GM10248 (cell line): ENCODE data around the gene NCOA6.

Experiments used
- CTCF ChIA-PET: fragments of 300-600 bp; sonication (Branson Sonifier 250); formaldehyde crosslinking; extraction: SDS; loops from one replicate; lab custom pipeline; 2021; ENCODE audit warnings: antibody characterized with exemption; lab: Yijun Ruan, JAX
- POLR2A ChIA-PET: fragments of 350-650 bp; sonication (Branson Sonifier 250); formaldehyde crosslinking; extraction: SDS; loops from one replicate; lab custom pipeline; 2020; ENCODE audit warnings: antibody characterized with exemption; lab: Yijun Ruan, JAX
- DNase-seq: peaks from one replicate; pipeline ENCODE4 v3.0.0; 2012; ENCODE audit errors: extremely low spot score
- TF ChIP-seq, protein P1 (sequence below): IDR thresholded peaks from 2 replicates; pipeline ENCODE4 v1.5.1; 2012; ENCODE audit warnings: mild to moderate bottlenecking, low read depth; ENCODE audit errors: extremely low read depth, missing control alignments, control extremely low read depth

Gene NCOA6

DNA sequence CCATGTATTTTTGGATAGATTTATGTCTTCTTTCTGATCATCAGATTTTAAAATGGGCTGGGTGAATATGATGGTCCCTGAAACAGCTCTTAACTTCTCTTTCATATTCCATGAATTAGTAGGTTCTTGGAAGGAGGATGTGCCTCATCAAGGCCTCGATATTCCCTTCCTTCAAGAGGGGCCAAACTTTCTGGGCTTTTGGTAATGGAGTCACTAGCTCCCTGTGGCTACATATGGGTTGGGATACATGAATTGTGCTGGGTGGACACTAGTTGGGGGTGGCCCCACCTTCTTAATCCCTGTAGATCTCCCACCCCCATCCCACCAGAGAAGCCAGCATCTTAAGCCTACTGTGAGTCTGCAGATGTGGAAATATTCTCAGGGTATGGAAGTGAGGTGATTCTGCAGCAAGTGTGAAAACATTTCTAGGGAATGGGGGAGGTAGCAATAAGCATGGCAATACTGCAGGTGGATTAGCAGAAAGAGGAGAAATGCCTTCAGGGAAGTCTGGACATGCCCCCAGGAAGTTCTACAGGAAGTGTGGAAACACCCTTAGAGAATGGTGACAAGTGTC lies 119.1 kb downstream of the NCOA6 start:
- ChIA-PET CTCF (interaction anchor here (0.9 to 6.8 kb wide), 8 partner anchors 8 to 516 kb away, joined by 3 to 56 read pairs (median 8); no protein-coding TSS in a partner anchor), POLR2A (interaction anchor here (1.6 to 2.1 kb wide), 2 partner anchors 9 to 13 kb away, joined by 4 to 9 read pairs; no protein-coding TSS in a partner anchor)
- no peak for DNase-seq
- TF ChIP-seq, protein P1, sequence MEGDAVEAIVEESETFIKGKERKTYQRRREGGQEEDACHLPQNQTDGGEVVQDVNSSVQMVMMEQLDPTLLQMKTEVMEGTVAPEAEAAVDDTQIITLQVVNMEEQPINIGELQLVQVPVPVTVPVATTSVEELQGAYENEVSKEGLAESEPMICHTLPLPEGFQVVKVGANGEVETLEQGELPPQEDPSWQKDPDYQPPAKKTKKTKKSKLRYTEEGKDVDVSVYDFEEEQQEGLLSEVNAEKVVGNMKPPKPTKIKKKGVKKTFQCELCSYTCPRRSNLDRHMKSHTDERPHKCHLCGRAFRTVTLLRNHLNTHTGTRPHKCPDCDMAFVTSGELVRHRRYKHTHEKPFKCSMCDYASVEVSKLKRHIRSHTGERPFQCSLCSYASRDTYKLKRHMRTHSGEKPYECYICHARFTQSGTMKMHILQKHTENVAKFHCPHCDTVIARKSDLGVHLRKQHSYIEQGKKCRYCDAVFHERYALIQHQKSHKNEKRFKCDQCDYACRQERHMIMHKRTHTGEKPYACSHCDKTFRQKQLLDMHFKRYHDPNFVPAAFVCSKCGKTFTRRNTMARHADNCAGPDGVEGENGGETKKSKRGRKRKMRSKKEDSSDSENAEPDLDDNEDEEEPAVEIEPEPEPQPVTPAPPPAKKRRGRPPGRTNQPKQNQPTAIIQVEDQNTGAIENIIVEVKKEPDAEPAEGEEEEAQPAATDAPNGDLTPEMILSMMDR: no peak

DNA sequence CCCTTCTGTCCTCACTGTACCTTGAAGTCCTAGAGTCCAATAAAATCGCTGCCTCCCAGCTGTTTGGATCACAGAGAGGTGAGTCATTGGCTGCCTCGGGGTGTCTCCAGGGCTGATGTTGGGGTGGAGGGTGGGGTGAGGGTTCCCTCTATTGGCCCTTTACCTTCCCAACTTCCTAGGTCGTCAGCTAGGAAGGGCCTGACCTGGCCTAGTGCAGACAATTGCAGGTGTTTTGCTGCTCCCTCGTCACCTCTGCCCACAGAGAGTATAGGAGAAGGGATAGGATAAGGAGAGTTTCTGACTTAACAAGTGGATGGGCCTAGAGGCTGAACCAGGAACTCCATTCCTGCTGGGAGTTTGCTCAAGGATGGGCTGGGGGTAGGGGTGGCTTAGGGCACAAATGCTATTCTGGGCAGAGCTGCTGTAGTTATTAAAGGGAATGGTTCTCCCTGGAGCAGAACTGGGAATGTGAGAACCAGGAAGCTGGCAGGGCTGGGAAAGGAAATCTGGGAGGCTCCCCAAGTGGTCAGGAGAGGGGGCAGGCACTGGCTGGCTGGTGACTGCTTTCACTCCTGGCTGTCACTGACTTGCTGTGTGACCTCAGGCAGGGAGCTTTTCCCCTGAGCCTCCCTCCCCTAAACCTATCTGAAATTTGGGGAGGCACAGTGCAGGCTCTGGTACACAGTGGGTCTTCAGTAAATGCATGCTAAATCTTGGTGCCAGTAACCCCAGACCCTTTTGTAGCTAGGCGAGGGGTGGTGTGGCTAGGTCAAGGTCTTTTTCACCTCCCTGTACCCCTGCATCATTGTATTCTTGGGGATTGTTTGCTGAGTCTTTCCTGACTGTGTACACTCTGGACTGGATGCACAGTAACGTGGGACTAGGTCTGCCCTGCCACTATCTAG lies 119.8 kb downstream of the NCOA6 start:
- TF ChIP-seq, protein P1: no peak
- ChIA-PET CTCF (interaction anchor here (0.9 to 6.8 kb wide), 9 partner anchors 9 to 515 kb away, joined by 3 to 56 read pairs (median 7); no protein-coding TSS in a partner anchor), POLR2A (no interaction called here)
- no peak for DNase-seq

DNA sequence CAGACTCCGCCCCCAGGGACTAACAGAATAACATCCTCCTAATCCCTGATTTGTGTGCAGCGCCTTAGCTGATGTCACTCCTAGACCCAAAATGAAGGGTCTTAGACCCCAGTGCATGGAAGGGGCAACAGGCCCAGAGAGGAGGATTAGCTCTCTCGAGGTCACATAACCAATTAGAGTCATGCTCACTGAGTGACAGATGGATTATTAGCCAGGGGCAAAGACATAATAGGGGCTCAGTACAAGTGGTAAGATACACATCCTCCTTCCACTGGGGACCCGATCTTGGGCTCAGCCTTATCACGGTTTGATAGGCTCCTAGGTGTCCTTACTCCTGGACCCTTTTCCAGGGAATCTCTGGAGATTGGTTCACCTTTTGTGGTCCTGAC lies 120.4 kb downstream of the NCOA6 start:
- TF ChIP-seq, protein P1: no peak
- POLR2A ChIA-PET: no interaction called here
- CTCF ChIA-PET: interaction anchor here (1.0 to 1.6 kb wide), 2 partner anchors 10 to 392 kb away, joined by 4 to 9 read pairs; no protein-coding TSS in a partner anchor
- no peak for DNase-seq

DNA sequence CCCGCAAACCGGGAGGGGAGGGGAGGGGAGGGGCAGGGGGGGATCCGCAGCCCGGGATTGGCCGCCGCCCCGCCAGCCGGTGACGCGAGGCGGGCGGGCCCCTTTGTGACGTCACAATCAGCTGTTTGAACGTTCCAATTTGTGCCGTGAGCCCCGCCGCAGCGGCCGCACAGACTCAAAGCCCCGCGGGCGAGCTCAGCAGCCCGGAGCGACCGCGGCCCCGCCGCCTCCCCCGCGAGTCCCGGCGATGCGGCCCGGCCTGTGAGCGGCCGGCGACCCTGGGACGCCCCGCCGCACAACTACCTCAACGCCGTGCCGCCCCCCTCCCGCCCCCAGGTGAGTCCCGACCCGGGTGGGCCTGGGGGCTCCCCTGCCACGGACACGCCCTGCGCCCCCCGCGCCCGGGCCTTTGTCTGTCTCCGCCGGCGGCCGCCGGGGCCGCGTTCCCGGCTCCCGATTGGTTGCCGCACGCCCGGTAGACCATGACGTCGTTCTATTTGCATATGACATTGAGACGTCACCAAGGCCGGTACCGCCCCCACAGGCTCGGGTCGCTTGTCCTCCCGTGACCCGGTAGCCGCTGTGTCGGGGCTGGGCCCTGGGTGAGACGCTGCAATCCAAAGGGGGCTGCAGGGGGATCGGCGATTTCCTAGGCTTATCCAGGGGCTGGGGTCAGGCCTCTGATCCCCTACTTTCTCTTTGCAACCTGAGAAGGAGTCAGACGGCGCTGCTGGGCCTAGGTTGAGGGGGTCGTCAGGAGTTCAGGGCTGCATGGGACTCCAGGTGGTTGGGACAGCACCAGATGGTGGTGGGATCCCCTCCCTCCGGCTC lies 121.1 kb downstream of the NCOA6 start, which contains the start of gene TP53INP2:
TP53INP2 (plus strand) TSS at position 168 of the 831 bp plus-strand sequence. CDS start 4,396 bp downstream, outside the sequence.
- CTCF ChIA-PET: interaction anchor here (0.8 to 1.4 kb wide), 4 partner anchors 20 to 392 kb away, joined by 3 to 10 read pairs (median 4); no protein-coding TSS in a partner anchor
- POLR2A ChIA-PET: interaction anchor here (0.6 to 0.8 kb wide), 2 partner anchors 15 to 23 kb away, joined by 3 read pairs; no protein-coding TSS in a partner anchor
- TF ChIP-seq, protein P1: no peak
- peak; percentile 89 for DNase-seq

DNA sequence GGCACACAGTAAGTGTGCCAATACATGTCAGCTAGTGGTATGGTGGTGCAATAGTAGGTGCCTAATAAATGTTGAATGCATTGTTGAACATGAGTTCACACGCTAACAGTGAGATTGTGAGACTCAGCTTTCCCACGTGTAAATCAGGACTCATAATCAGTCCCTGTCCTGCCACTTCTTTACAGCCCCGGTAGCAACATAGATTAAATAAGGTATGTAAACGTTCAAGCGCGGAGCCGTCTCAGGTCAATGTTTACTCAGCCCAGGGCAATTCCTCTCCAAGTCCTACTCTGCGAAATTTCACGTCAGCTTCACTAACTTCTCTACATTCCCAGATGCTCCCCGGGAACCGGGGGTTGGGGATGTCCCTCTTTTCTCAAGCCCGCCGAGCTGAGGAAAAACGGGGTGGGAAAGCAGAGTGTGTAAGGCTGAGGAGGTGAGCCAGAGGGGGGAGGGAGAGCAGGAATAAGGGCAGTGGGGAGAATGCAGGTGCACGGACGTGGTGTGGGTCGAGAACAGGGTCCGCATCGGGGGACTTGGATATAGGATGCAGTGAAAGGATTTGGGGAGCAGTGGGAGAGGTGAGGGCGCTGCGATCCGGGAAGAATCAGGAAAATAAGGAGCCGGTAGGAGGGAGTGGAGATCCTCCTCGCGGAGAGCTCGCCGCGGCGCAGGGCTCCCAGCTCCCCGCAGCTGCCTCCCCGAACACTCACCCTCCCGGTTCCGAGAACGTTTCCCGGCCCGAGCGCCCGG lies 121.9 kb downstream of the NCOA6 start:
- ChIA-PET POLR2A (interaction anchor here (0.5 to 0.8 kb wide), 3 partner anchors 16 to 27 kb away, joined by 3 to 5 read pairs (median 3); no protein-coding TSS in a partner anchor), CTCF (interaction anchor here (0.8 to 1.5 kb wide), 6 partner anchors 10 to 391 kb away, joined by 3 to 10 read pairs (median 3); no protein-coding TSS in a partner anchor)
- no peak for DNase-seq
- TF ChIP-seq, protein P1: no peak
